Raji (cell line): Measurements from ENCODE around the gene AFF3.

Experiments used
- POLR2A ChIP-seq: IDR thresholded peaks from 2 replicates; pipeline ENCODE4 v1.6.1; 2011; ENCODE audit warnings: low read depth, low read length, control low read depth; ENCODE audit not compliant: insufficient read depth

AFF3 gene

DNA sequence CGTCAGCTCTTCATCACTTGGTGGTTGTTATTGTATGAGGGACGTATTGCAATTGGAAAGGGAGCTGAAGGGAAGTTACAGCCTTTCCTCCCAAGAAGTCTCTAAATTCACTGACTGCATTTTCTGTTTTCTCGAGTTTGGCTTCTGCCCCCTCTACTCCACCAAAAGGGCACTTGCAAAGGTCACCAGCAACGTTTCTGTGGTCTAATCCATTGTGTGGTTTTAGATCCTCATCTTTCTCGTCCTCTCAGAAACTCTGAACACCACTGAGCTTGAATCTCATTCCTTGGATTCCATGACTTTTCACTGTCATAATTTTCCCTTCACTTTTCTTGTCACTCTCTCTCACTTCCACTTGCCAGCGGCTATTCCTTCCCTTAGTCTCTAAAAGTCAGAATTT lies 308.0 kb downstream of the AFF3 start:
- no peak for TF ChIP-seq POLR2A

DNA sequence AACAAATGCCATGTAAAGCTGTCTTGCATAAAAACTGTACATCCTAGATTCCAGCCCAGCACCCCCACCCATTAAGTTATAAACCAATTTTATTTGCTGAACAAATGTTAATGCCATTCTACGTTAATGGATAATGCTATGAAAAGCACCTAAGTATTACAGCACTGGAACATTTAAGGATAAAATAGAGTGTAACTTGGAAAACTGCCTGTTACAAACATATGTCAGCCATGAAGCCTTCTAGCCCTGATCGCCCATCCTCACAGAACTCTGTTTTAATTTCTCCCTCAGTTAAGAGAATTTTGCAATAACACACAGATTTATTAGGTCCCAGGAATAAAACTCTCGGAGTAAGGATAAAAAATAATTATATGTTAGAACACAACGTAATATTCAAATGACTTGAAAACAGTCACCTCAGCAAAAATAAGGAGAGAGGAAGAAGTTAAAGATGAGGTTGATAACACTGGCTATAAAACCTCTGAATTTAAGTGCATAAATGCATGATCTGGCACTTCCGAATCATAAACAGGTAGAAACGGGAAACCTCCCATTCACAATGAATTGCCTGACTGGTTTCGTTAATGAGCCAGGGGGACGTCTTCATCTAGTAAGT lies 308.7 kb downstream of the AFF3 start:
- no peak for TF ChIP-seq POLR2A

DNA sequence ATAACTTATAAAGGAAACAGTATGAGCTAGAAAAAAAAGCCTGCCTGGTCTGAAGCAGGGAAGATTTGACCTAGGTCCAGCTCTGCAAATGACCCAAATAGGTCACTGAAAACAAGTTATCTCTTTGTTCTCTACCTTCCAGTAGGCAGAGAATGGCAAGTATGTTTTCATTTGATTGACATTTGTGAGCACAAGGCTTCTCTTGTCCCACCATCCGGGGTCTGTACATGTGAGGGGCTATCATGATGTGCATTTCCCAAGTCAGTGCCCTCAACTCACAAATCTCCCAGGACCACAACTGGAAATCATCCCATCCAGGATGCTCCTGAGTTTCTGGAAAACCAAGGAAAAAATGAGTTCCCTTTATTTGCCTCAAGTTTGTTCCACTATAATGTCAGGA lies 309.5 kb downstream of the AFF3 start:
- TF ChIP-seq POLR2A, result no peak

DNA sequence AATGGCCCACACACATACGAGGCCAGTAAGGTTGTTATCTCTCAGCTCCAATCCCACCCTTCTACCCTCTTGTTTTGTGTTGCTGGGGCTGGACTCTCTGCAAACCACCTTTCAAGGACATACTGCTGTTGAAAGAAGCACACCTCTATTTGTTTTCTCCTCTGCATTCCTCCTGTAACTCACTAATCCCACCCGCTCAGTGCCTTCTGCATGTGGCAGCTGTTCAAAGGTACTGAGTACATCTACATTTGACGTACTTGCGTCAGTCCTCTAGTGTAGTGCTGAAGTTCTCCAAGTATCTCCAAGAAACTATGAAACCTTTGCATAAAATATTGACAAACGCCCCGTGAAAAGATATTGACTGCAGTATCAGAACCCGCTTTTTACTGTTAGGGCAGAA lies 310.6 kb downstream of the AFF3 start:
- no peak for TF ChIP-seq POLR2A

DNA sequence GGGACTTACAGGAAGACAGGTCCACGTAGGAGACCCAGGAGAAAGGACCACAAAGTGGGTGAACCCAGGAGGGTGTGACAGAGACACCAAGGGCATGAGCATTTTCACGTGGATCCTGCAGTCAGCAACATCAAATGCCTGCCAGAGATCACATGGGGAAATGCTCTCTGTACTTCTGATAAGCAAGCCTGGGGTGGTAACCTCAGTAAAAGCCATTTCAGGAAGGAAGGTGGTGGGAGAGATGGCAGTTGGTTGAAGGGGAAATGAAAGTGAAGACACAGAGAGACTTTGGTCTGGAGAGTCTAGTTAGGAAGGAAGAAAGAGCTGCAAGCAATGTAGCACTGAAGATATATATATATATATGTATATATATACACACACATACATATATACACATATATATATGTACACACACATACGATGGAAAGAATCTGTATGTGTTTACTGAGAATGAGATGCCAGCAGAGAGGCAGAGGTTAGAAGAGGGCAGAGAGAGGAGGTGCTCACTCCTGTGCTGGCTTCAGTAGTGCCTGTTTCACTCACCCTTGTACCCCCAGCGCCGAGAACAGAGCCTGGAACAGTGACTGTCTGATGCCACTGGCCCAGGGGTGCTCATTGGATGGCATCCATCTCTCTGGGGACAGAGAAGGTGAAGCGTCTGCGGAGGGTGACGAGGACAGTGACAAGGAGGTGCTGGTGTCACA lies 314.9 kb downstream of the AFF3 start:
- TF ChIP-seq POLR2A, result no peak

DNA sequence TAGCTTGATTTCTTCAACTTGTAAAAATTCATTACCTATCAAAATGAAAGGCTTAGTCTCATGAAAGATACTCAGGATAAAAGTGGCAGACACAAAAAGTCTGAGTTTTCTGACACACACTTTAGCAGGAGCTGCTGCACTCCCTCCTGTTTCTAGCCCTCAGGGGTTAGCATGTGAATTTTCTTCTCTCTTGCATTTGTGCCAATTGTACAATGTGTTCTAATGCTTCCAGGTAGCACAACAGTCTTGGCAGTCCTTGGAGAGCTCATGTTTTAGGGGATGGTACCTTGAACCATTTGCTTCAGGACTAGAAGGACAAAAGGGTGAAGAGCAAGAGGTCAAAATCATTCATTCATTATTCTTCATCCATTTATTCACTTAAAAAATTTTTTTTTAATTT lies 316.8 kb downstream of the AFF3 start:
- TF ChIP-seq POLR2A, result no peak

DNA sequence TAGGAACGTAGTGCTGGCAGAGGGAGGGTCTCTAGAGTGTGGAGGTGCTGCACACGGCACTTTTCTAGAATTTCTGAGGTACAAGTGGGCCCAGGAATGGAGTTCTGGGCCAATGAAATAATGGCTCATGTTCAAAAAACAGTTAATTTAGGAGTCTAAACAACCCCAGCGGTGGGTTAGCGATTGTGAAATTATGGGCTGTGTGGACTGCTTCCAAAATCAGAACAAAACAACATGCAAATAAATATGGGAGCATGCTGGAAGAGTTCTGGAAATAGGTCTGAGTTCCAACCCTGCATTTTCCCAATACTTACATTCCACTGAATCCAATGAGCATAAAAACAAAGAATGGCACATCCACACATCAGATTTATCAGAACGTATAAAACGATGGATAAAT lies 317.6 kb downstream of the AFF3 start:
- TF ChIP-seq POLR2A, result no peak

DNA sequence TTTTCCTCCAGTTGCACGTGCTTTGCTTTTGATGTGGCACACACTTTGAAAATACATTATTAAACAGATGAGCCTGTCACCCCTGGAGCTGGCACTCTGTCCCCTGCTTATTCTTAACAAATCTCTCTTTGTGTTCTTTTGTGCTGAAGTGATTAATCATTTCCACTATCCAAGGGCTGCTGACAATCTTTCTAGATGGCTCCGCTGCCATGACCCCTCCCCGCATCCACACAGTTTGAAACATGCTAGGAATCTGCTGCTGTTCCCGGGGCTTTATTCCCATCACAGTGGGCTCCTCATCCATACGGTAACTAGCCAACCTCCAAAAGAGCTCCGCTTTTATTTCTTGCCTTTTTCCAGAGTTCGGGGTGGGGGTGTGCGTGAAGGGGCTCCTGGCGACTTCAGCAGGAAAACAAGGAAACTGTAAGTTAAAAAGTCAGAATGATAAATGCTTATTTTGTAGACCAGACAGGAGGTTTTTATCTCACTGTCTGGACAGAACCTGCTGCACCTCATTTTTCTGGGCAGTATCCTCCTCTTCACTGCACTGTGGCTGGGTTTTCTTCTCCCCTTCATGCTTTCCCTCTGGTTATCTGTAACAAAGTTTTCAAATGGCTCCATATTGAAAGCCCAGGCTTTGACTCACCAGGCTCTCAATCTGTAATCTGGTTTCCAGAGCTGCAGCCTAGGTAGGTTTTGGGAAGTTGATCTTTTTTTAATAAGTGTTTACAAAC lies 319.7 kb downstream of the AFF3 start:
- no peak for TF ChIP-seq POLR2A

DNA sequence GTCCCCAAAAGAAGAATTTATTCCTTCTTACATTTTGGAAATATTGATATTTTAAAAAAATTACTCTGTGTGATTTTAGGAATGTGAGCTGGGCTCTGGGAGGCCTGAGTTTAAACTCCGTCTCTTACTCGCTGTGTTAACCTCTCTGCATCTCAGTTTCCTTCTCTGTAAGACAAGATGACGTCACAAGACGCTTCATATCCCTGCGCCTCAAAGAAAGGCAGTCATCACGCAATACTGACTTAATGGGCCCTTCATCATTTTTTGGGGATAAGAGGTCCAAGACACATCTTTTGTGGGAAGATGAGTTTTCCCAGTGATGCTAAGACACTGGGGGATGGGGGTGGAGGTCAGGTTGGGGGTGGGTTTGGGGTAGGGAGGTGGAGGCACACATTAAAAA lies 320.4 kb downstream of the AFF3 start:
- no peak for TF ChIP-seq POLR2A

DNA sequence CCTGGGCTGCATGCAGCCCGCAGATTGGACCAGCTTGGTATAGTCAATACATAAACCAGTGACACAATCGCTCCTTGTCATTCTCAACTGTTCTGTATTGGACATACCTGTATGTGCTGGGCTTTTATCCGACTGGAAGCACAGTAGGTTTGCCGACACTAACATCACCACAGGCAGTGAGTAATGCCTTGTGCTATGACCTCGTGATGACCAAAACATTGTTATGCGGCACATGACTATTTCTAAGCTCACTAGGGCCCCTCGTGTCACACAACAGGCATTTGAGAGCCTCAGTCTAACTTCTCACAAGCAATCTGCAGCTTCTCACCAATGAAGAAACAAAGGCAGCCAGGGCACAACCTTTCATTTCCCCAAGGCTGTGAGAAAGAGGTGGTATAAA lies 320.8 kb downstream of the AFF3 start:
- TF ChIP-seq POLR2A, result no peak

DNA sequence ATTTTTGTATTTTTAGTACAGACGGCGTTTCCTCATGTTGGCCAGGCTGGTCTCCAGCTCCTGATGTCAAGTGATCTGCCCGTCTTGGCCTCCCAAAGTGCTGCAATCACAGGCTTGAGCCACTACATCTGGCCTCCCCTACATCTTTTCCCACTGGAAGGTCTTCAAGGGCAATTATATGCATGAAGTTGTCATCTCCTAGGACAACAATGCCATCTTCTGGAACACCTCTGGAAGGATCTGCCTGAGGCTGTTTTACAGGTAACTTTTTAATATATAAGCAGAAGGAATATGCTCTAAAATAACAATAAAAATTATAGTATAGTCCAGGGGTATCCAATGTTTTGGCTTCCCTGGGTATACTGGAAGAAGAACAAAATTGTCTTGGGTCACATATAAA lies 321.4 kb downstream of the AFF3 start:
- no peak for TF ChIP-seq POLR2A

DNA sequence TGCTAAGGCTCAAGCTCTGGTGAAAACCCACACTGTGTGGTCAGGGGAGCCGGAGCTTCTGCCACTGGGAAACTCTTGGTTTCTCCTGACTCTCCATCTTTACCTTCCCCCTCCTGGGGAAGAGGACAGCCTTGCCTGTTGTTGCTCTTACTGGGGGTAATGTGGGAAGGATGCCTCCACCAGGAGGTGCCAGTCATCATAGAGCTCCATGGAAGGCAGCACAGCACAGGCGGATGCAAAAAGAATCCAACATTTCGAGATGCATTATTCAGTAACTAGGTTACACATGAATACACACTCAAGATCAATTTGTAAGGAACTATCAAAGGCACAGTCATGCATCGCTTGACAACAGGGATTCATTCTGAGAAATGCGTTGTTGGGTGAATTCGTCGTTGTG lies 322.6 kb downstream of the AFF3 start:
- no peak for TF ChIP-seq POLR2A

DNA sequence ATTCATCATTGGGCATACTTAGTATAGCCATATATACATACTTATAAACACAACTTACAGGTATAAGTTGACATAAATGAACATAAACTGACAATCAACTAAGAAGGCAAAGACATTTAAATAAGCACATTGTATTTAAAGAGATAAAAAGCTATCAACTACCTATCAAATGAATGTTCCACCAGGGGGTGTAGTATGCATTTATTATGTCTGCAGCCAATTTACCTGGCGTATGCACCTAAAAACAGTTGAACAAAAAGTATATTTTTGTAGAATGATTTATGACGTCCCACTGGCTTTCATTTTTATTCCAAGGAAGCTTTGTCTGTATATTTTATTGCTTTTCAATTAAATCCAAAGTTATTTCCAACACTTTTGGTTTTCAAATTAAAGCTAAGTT lies 323.5 kb downstream of the AFF3 start:
- TF ChIP-seq POLR2A, result no peak

DNA sequence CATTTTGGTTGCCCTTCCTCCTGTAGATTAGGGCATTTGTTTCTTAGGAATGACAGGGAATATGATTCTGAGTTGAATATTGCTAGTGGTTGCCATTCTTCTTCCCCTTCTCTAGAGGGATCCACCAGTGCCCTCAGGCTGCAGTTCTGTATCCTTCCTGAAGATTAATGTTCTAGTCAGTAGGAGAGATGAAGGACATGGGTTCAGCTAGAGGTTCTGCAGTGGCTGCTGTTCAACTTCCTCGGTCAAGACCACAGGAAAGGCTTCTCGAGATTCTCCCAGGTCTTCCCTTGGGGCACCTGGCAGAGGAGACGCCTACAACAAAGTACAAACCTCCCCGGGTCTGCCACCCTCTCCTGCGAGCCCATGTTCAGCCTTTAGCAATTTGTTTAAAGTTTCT lies 325.5 kb downstream of the AFF3 start:
- no peak for TF ChIP-seq POLR2A

DNA sequence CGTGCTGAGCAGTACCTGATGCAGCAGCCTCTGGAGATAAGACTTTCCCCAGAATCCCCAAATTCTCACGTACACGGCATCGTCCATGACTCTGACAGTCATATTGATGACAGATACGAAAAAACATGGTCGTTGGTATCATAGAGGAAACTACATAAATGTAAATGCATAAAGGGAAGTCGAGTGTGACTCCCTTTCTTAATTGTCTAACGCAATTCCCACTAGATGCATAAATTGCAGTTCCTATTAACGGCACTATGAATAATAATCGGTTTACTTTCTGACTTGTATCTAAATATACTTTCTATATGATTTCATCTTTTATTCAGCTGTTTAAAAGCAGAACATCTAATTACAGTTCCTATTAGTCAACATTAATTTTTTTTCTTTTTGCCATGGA lies 330.0 kb downstream of the AFF3 start:
- no peak for TF ChIP-seq POLR2A

DNA sequence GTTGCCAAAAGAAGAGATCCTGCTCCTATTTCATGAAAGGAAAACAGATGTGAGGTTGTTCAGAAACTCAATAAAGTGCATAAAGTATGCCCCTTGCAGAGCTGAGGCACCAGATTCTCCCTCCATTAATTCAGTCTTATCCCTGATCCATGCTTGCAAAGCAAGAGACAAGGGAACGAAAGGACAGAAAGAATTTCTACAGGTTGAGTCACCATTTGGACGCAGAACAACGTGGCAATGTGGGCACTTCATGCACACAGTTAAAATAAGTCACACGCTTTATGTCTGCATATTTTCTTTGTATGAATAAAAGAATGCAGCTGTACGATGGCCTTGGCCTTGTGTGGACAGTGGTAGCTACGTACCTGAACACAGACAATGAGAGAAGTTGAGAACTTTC lies 330.8 kb downstream of the AFF3 start:
- TF ChIP-seq POLR2A, result no peak
